GM18526 (cell line): ENCODE data around the gene PDZD7.

Source experiments
- POLR2A ChIP-seq: IDR thresholded peaks from 3 replicates; pipeline ENCODE4 v1.6.1; 2011; ENCODE audit not compliant: insufficient read length; ENCODE audit errors: extremely low read depth

The PDZD7 gene

DNA sequence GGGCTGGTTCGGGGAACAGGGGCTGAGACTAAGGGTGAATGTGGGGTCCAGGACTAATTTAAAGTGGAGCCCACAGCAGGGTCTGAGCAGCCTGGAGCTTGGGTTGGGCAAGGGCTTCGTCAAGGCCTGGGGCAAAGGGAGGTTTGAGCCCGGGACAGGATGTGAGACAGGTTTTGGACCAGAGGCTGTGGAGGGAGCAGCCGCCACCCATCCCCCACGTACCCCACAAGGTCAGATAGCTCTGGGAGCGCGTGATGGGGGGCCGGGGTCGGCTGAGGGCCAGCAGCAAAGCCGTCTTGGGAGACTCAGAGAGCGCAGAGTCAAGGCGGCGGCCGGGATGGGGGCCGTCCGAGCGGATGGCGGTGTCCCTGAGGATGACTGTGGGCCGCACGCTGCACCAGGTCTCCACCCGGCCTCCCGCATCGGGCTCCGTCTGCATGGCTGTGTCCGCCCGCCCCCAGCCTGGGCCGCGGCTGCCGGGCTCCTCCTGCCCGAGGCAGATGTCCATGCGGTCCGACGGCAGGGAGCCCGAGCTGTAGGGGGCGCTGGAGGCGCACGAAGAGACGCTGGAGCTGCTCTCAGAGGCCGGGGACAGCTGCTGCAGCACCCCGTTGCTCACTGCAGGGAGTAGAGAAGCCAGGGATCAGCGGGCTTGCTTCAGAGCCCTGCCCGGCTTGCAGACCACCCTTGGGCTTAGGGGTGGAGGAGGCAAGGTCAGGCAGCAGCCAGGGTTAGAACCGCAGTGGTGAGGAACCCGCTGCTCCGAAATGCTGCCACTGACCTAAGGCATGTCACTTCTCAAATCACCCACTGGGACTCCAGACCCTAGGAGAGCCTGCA, 12.1 kb downstream of the PDZD7 start:
- TF ChIP-seq POLR2A: no peak

DNA sequence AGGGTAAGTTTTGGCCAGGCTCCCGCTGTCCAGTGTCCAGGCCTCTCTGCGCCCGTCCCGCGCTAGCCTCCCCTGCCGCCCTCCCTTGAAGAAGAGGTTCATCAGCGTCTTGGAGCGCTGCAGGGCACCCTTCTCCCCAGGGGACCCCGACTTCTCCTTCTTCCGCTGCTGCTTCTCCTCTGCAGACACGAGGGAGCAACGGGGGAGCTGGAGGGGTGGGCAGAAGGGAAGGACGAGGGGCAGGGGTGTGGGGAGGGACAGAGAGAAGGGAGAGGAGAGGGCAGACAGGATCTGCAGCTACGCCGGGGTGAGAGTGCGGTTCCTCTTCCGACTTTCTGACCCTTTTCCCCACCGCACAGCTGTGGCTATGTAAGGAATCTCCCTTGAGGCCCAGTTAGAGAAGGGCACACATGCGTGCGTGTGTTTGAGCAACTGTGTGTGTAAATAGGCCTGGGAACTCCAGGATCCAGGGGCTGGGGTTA, 12.8 kb downstream of the PDZD7 start:
- TF ChIP-seq POLR2A: no peak

DNA sequence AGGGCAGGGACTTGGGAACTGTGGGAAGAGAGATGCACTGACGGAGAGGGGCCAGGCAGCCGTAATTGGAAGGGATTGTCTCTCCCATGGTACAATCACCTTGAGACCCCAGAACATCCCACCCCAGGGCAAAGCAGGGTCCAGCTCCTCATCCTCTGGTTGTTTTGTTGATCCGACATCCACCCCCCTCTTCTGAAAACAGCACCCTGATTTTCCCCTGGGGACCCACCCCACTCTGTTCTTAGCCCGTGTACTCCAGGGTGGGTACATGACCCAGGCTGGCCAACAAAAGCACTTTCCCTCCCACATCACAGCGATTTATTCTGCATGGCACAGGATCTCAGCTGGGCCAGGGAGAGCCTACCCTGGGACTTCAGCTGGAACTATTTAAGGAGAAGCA, 14.1 kb downstream of the PDZD7 start:
- TF ChIP-seq POLR2A: no peak

DNA sequence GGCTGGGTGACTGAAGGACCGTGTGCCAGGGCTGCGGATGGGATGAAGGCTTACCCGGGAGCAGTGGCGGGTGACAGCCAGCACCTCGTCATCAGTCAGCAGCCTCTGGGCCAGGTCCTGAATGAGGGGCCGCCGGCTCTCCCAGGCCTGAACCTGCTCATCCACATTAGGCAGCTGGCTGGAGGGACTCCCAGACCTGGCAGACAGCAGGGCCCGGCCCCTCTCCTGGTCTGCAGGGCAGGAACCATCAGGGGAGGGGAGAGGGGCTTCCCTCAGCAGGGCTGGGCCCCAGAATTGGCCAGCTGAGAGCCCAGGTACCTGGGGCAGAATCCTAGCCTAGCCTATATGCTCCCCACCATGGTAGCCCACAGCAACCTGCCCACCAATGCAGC, 15.4 kb downstream of the PDZD7 start:
- TF ChIP-seq POLR2A: no peak

DNA sequence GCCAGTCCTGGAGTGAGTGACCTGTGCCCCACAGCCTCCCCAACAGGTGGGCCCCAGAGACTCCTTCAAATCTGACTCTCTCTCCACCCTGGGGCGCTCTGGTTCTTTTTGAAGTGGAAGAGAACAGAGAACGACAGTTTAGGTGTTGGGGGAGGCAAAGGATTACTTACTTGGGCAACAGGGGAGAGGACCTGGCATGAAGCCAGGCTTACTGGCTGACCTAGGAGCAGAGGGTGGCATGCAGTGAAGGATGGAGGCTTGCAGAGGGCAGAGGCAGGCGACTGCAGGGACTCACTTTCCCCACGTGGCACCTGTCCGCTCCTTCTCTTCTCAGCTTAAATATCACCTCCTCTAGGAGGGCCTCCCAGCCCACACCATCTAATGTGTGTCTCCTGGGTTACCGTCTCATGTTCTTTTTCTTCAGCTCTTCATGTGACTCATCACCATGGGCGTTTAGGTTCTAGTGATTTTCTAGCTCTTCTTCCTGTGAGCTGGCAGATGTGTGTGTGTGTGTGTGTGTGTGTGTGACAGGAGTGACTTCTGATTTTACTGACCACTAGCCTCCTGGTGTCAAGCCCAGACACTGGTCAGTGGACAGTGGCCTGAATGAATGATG, 15.9 kb downstream of the PDZD7 start:
- no peak for TF ChIP-seq POLR2A

DNA sequence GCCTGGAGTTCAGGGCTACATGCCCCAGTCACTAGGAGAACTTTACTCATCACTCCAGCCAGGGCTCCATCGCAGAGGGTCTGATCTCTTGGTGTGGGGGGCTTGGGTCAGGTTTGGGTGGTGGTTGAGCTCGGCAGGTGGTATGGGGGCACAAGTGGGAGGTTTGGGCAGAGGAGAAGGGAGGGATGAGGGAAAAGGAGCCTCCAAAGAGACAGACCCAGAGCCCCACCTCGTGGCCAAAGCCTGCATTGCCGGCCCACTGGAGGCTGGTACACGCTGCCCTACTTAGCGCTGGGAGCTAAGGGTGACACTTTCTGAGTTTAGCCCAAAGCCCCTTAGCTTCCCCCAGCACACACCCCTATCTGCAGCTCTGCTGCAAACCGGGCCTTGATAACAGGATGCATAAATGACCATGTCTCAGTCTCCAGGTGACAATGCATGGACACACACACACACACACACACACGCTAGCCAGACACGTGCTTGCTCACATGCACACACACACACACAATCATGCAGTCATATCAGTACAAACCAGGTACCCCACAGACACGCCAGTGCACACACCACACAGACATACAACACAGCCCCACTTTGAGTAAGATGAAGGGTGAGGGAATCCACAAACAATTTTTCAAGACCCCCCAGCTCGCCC, 16.6 kb downstream of the PDZD7 start:
- no peak for TF ChIP-seq POLR2A

DNA sequence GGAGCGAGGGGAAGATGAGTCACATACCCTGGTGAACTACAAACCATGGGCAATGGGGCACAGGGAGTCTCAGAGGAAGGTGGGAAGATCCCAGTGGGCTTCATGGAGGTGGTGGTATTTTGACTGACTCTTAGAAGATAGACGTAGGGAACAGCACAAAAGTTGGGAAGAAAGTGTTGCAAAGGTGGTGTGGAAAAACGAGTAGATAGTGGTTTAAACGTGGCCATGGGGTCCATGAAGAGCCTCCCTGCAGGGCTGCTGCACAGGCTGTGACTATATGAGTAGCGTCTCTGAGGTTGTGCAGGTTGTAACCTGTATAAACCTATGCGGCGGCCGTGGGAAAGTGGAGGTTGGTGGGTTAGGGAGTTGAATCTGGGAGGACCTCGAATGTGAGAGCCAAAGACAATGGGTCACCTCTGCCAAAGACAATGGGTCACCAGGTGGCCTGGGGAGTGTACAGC, 17.5 kb downstream of the PDZD7 start:
- TF ChIP-seq POLR2A: no peak

DNA sequence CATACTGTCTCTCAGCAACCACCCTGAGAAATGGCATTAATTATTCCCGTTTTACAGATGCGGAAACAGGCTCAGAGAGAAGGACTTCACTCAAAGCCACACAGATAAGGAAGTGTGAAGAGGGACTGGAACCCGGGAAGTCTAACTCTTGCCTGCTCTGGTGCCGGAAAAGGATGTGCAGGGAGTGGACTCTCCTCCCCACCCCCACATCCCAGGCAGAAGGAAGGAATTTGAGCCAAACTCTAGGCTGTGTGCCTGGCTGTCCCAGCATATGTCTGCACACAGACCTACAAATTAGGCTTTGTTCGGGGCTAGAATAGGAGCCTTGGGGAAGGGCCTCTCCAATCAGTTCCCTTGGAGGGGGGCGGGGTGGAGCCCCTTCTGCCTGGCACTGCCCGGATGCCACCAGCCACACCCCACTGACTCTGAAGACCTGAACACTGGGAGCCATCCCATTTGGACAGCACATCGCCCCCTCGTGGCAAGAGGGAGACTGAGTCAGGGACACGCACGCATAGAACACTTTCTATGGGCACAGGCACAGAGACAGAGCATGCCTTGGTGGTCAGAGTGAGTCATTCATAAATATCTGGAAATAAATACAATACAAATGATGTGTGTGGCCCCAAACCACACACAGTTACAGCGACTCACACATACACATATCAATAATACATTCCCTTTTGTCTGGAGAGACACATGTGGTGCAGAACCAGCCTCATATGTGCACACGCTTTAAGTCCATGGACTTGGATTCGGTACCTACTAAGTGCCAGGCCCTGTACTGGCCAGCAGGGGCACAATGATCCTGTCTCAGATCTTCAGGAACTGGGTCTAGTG, 18.2 kb downstream of the PDZD7 start:
- no peak for TF ChIP-seq POLR2A

DNA sequence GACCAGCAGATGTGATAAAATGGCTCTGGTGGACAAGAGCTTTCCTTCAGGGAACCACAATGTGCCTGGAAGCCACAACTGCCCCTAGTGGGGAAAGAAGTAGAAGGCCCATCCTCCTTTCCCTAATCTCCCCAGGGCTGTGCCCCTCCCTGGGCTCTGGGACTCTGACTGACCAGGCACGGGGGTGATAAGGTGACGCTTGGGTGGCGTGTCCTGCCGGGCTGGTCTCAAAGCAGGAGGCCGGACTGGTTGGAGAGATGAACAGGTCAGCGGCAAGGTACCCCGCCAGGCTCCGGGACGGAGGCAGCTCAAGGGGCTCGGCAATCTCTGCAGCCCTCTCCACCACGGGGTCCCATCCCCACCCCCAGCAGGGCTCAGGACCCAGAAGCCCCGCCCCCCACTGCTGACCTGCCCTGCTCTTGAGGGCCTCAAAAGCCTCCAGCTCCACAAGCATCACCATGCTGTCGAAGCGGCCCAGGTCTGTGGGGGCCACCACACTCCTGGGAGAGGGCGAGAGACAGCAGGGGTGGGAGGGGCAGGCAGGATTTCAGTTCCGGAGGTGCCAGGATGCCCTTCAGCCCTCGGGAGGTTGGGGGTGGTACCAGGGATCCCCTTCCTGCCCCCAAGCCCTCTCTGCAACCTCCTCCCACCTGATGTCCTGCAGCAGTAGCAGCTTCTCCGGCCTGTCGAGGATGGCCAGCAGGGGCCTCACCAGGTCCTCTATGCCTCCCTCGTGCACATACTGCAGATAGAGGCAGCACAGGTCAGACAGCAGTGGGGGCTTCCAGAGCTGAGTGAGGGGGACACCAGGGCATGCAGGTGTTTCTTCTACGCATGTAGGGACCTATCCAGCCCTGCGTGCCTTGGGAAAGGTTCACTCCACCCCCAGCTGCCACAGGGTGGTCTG, 19.2 kb downstream of the PDZD7 start:
- TF ChIP-seq POLR2A: no peak

DNA sequence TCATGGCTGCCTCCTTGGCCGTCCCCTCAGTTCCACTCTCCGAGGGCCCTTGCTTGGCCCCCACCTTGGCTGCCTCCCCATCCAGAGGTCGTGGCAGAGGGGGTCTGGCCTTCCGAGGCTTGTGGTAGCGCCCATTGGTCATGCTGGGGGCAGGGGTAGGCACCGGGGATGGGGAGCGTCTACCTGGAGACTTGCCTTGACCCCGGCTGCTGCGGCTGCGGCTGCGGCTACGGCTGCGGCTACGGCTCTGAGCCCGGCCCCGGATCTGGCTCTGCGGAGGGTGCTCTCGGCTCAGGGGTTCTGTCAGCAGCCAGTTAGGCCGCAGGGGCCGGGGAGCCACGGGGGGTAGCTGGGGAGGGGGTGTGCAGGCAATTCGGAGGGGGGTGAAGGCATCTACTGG, 20.6 kb downstream of the PDZD7 start:
- TF ChIP-seq POLR2A: no peak

DNA sequence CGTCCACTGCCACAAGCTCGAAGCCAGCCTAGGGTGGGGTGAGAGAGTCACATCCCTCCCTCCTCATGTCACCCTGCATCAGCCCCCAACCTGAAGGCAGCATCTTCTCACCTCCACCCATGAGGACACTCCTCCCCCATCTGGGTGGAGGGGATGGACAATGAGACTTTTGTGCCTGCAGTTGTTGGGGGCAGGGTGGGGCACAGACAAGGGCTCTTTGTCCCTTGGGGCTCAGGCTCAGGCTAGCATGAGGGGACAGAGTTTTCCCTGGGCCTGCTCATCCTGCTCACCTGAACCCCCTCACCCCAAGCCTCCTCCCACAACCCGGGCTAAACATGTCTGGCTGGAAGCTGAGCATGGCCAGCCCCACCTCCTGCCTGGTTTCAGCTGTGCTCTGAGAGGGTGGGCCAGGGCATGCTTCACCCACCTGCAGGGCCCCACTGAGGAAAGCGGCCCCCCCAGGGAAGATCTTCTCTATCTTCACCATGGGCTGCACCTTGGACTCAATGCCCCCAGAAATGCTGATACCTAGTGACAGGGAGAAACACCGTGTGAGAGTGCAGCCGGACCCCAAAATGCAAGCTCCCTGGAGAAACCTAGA, 22.0 kb downstream of the PDZD7 start:
- no peak for TF ChIP-seq POLR2A

DNA sequence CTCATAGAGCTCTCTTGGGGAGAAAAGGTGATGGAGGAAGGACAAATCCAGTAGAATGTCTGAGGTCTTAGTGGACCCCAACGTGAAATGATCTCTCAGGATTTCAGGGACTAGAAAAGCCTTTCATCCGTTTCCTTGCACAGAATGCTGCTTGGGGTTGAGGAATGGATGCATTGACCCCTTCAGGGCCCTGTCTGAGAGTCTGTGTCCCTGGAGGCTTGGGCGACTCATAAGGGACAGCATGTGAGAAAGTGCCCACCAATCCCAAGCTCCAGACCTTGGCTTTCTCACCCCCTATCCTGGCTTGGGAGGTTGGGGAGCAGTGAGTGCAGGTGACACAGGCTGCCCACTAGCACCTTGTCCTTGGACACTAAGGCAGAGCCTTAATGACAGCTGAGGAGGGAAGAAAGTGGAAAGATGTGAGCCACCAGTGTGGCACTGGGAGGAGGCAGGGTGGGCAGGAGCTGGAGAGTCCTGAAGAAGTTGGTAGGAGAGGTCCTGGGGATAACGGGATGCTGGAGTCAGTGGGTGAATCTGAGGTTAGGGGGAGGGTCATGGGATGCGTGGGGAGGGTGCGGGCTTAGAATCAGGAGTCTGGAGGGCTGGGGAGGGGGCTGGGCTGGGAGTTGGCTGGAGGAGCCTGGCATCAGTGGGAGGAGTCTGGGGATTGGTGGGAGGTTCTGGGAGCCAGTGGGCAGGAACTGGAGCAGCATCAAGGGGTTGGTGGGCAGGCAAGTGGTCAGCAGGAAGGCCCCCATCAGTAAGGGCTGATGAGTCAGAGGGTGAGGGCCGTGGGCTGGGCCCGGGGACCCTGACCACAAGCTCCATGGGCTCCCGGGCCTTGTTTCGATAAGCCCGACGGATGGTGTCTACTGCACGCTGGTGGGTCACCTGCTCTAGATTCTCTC, 22.8 kb downstream of the PDZD7 start:
- TF ChIP-seq POLR2A: no peak

DNA sequence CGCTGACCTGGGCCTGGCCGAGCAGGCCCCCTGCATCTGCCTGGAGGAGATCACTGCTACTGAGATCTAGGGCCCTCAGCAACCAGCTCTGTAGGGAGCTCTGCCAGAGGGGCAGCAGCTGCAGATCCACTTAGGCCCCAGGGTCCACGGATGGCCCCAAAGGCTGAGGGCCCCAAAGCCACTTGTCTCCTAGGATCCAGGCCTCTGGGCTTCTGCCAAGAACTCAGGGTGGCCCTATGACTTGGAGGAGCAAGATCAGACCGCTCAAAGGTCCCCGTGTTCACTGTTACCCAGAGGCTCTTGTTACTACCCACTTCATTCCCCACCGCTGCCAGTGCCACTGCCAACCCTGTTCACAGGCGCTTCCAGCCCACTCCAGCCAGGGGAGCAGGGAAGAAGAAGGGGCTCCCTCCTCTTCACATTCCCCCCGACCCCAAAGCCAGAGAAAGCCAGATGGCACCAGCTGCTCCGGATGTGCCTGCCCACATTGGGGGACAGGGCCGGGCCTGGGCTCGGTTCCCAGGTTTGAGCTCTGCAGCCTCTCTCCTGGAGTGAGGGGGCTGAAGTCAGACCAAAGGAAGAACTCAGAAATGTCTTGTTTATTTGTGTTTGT, 23.7 kb downstream of the PDZD7 start:
- TF ChIP-seq POLR2A: no peak
